BE2C (cell line): Measurements from ENCODE around the gene ITGB8.

Experiments used
- DNase-seq: peaks from one replicate; pipeline ENCODE4 v3.0.0-alpha.2; 2020
- H3K27me3 ChIP-seq: fragments of 250-450 bp; sonication (Bioruptor Pico); 2 replicates; pipeline ENCODE4 v1.5.1; 2020; ENCODE audit warnings: mild to moderate bottlenecking
- H3K36me3 ChIP-seq: fragments of 250-450 bp; sonication (Bioruptor Pico); 2 replicates; pipeline ENCODE4 v1.5.1; 2020; ENCODE audit warnings: mild to moderate bottlenecking
- H3K4me1 ChIP-seq: fragments of 250-450 bp; sonication (Bioruptor Pico); 2 replicates; pipeline ENCODE4 v1.5.1; 2020
- H3K4me3 ChIP-seq: 2 replicates; pipeline ENCODE4 v1.5.1; 2011; ENCODE audit warnings: low read depth, low read length
- H3K9me3 ChIP-seq: fragments of 250-450 bp; sonication (Bioruptor Pico); 2 replicates; pipeline ENCODE4 v1.5.1; 2020
- CTCF ChIP-seq: IDR thresholded peaks from 2 replicates; pipeline ENCODE4 v1.5.1; 2012; ENCODE audit warnings: mild to moderate bottlenecking, low read depth, low read length

The ITGB8 gene

GRCh38 chr7:20338285-20338684 is 7.6 kb downstream of the ITGB8 start:
- no peaks in the 10 kb centered on the region for H3K4me1 ChIP-seq
- H3K36me3 ChIP-seq = no peaks in the 10 kb centered on the region
- no peaks in the 10 kb centered on the region for H3K9me3 ChIP-seq
- no peak overlapping the region for H3K4me3 ChIP-seq
- DNase-seq = no peak
- no peaks in the 10 kb centered on the region for H3K27me3 ChIP-seq
- TF ChIP-seq CTCF = no peak

DNA sequence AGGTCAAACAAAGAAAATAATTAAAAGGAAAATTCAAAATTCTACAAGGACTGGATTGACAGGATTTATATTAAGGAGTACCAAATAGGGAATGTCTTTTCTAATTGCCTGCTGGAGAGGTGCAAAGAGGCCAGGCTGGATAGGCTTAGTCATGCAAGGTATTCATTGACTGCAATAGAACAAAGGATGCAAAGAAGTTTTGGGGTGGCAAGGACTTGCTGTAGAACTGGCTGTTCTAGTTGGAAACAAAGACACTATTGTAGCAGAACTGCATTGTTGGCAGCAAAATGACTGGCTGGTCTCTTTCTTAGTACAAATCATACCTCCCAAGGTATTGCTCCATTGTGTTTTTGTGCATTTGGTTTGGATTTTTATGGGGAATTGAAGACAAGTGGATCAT is 10.1 kb downstream of the ITGB8 start:
- H3K4me3 ChIP-seq = no peak overlapping the region
- no peaks in the 10 kb centered on the region for H3K36me3 ChIP-seq
- TF ChIP-seq CTCF = no peak
- H3K9me3 ChIP-seq = no peaks in the 10 kb centered on the region
- H3K4me1 ChIP-seq = no peaks in the 10 kb centered on the region
- no peak for DNase-seq
- H3K27me3 ChIP-seq = no peaks in the 10 kb centered on the region

- Histone ChIP-seq H3K4me1 (no peaks in the 10 kb centered on the region), H3K27me3 (no peaks in the 10 kb centered on the region), H3K36me3 (no peaks in the 10 kb centered on the region), H3K9me3 (no peaks in the 10 kb centered on the region), H3K4me3 (no peak overlapping the region)
- TF ChIP-seq CTCF = peak; percentile 38
- DNase-seq = no peak
Observed at GRCh38 chr7:20343205-20343604, 12.5 kb downstream of the ITGB8 start.

DNA sequence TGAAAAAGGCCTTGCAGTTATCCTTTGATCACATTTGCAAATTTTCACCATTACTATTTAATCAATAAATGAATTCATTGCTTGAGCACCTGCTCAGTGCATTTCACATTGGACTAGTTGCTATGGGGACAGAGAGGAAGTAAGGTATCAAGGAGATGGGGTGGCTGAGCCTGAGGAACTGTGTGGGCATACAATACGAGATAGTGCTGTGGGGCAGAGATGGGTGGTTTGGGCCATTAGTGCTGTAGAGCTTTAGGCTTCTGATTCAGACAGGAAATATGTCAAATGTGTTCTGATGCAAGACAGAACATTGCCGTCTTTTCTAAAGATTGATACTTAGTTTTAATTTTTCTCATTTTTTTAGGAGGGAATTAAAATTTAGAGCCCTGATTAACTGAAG is 13.2 kb downstream of the ITGB8 start:
- H3K4me1 ChIP-seq = no peaks in the 10 kb centered on the region
- no peaks in the 10 kb centered on the region for H3K36me3 ChIP-seq
- DNase-seq = no peak
- H3K4me3 ChIP-seq = no peak overlapping the region
- no peak for TF ChIP-seq CTCF
- H3K9me3 ChIP-seq = no peaks in the 10 kb centered on the region
- H3K27me3 ChIP-seq = no peaks in the 10 kb centered on the region

- no peak for DNase-seq
- H3K36me3 ChIP-seq = no peaks in the 10 kb centered on the region
- H3K9me3 ChIP-seq = no peaks in the 10 kb centered on the region
- no peaks in the 10 kb centered on the region for H3K27me3 ChIP-seq
- no peak for TF ChIP-seq CTCF
- no peaks in the 10 kb centered on the region for H3K4me1 ChIP-seq
- no peak overlapping the region for H3K4me3 ChIP-seq
Observed at GRCh38 chr7:20344396-20344795, 13.7 kb downstream of the ITGB8 start.

GRCh38 chr7:20346577-20346976 is 15.9 kb downstream of the ITGB8 start:
- Histone ChIP-seq H3K36me3 (no peaks in the 10 kb centered on the region), H3K27me3 (no peaks in the 10 kb centered on the region), H3K9me3 (no peaks in the 10 kb centered on the region), H3K4me1 (no peaks in the 10 kb centered on the region), H3K4me3 (no peak overlapping the region)
- DNase-seq = no peak
- TF ChIP-seq CTCF = no peak
